GM12801 (cell line): ENCODE results near the gene UGT1A6.

Experiments used
- CTCF ChIP-seq: IDR thresholded peaks from one replicate; pipeline ENCODE4 v1.5.1; 2011; ENCODE audit warnings: control low read depth; ENCODE audit not compliant: insufficient read length; ENCODE audit errors: extremely low read depth

Gene UGT1A6

DNA sequence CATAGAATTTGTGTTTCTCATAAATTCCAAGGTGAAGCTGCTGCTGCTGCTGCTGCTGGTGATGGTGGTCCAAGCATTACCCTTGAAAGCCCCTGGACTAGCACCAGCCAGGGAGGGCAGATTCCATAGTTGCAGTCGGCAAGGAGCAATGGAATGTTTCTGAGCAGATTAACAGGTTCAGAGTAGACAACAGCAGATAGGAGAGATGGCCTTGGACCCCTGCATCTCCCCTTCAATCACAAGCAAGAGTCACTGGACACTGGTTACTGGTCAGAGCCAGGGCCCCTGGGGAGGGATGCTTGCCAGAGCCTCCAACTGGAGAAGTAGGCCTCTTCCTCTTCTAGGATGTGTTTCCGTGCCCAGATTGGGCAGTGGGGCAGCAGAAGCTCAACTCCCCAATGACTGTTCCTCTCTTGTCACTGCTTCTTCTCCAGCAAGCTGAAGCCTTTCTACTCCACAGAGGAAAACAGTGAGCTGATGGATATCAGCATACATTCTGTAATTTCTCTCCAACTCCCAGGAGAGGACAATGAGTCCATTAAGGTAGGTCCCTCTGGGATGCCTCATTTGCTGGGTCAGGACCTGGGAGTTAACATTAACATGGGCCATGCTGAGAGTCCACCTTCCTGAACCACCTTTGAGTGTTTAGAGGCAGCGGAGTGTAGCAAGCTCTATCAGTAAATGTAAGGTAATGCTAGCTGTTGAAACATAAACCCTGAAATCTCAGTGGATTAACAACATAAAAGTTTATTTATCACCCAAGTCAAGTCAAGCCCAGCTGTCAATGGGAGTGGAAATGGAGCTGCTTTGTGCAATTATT is 120.8 kb downstream of the UGT1A6 start:
- no peak for TF ChIP-seq CTCF

GRCh38 chr2:233814056-233814835 is 121.6 kb downstream of the UGT1A6 start:
- no peak for TF ChIP-seq CTCF

DNA sequence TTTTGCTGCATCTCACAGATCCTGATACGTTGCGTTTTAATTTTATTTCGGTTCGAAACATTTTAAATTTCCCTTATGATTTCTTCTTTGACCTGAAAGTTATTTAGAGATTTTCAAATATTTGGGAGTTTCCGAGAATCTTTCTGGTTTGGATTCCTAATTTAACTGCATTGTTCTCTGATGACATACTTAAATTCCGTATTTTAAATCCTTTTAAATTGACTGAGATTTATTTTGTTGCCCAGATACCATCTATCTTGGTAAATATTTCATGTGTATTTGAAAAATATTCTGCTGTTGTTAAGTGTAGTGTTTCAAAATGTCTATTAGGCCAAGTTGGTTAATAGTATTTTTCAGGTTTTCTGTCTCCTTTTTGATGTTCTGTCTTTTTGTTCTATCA is 123.2 kb downstream of the UGT1A6 start:
- no peak for TF ChIP-seq CTCF

GRCh38 chr2:233816334-233816733 is 123.6 kb downstream of the UGT1A6 start:
- no peak for TF ChIP-seq CTCF

DNA sequence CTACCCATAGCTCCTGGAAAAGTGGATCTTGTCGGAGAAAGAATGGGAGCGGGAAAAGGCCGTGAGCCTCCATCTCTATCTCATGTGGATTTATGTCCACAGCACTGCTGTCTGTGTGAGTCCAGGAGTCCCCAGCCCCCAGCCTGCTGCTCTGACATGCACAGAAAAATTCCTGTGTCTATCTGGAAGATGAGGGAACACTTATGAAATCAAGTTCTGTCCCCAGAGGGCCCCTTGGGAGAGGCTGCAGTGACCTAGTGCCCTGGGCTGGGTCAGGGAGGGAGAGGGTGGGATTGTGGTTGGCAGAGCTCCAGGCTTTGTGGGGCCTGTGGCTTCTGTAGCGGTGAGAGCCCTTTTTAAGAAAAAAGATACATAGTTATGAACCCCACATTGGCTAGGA is 124.1 kb downstream of the UGT1A6 start:
- no peak for TF ChIP-seq CTCF

GRCh38 chr2:233817361-233817911 is 124.7 kb downstream of the UGT1A6 start:
- no peak for TF ChIP-seq CTCF

- TF ChIP-seq CTCF, result no peak
These were observed 125.4 kb downstream of the UGT1A6 start for GRCh38 chr2:233817995-233818638.
